Right hindlimb (tissue), 1 donor: ENCODE measurements around the gene C1orf35.

Source experiments
- DNase-seq: peaks from one replicate; pipeline ENCODE4 v3.0.0-alpha.2; 2018

The C1orf35 gene

GRCh38 chr1:228109073-228109961 lies 6.2 kb upstream of the C1orf35 start, which contains the start of gene MRPL55:
Gene MRPL55 (minus strand): TSS chr1:228109299. CDS start chr1:228108260, 1,039 bp downstream.
- peak; percentile 99 for DNase-seq

GRCh38 chr1:228108742-228109072 lies 5.6 kb upstream of the C1orf35 start:
- no peak for DNase-seq

GRCh38 chr1:228108055-228108690 lies 5.0 kb upstream of the C1orf35 start:
- DNase-seq = no peak

- DNase-seq = no peak
Measured at GRCh38 chr1:228107636-228108035, 4.5 kb upstream of the C1orf35 start.

- no peak for DNase-seq
Measured at GRCh38 chr1:228106800-228107054, 3.6 kb upstream of the C1orf35 start.

- DNase-seq = no peak
Measured at GRCh38 chr1:228105996-228106799, 3.1 kb upstream of the C1orf35 start.

GRCh38 chr1:228105270-228105995 lies 2.3 kb upstream of the C1orf35 start:
- no peak for DNase-seq

- DNase-seq = no peak
Measured at GRCh38 chr1:228104526-228105269, 1.6 kb upstream of the C1orf35 start.

GRCh38 chr1:228101994-228102790 lies 933 bp downstream of the C1orf35 start:
- DNase-seq = peak; percentile 60

GRCh38 chr1:228101614-228101993 lies 1.5 kb downstream of the C1orf35 start:
- no peak for DNase-seq

- no peak for DNase-seq
Measured at GRCh38 chr1:228100822-228101613, 2.1 kb downstream of the C1orf35 start.

- DNase-seq = peak; percentile 21
Measured at GRCh38 chr1:228099331-228099732, 3.8 kb downstream of the C1orf35 start.

- DNase-seq = peak; percentile 16
Measured at GRCh38 chr1:228098323-228098931, 4.7 kb downstream of the C1orf35 start.

- peak; percentile 19 for DNase-seq
Measured at GRCh38 chr1:228097333-228098081, 5.6 kb downstream of the C1orf35 start.

GRCh38 chr1:228096416-228097332 lies 6.5 kb downstream of the C1orf35 start:
- peak; percentile 12 for DNase-seq

- DNase-seq = no peak
Measured at GRCh38 chr1:228095938-228096337, 7.2 kb downstream of the C1orf35 start.

- DNase-seq = peak; percentile 15
Measured at GRCh38 chr1:228095161-228095560, 8.0 kb downstream of the C1orf35 start.

- no peak for DNase-seq
Measured at GRCh38 chr1:228094432-228095016, 8.6 kb downstream of the C1orf35 start.
